Hepatocyte (in vitro differentiated cells): Measurements from ENCODE around the gene ATP1A4. TPM values are rescaled to one million over a fixed set of nuclear protein-coding genes. Genes with fewer than 3 reads are reported as not detected.
A peak's percentile ranks its signal among the peaks of the same experiment; 100 is the strongest.

ENCODE experiments used
- DNase-seq: peaks from one replicate; pipeline ENCODE4 v3.0.0-alpha.2; 2016; ENCODE audit warnings: low spot score
- H2AFZ ChIP-seq: fragments of 200-600 bp; sonication (generic); 2 replicates; pipeline ENCODE4 v1.6.0; 2016; ENCODE audit warnings: antibody characterized with exemption, mild to moderate bottlenecking
- H3K27ac ChIP-seq: fragments of 200-600 bp; sonication (generic); 2 replicates; pipeline ENCODE4 v1.5.1; 2016; ENCODE audit warnings: mild to moderate bottlenecking
- H3K27me3 ChIP-seq: fragments of 200-600 bp; sonication (generic); 2 replicates; pipeline ENCODE4 v1.6.1; 2016
- H3K36me3 ChIP-seq: fragments of 200-600 bp; sonication (generic); replicated peaks from 2 replicates; pipeline ENCODE4 v1.5.1; 2016; ENCODE audit warnings: low read depth; ENCODE audit not compliant: insufficient read depth
- H3K4me1 ChIP-seq: fragments of 200-600 bp; sonication (generic); 2 replicates; pipeline ENCODE4 v1.5.1; 2016; ENCODE audit warnings: mild to moderate bottlenecking, moderate library complexity; ENCODE audit not compliant: insufficient read depth
- H3K4me2 ChIP-seq: fragments of 200-600 bp; sonication (generic); 2 replicates; pipeline ENCODE4 v1.6.0; 2016
- H3K4me3 ChIP-seq: fragments of 200-600 bp; sonication (generic); 2 replicates; pipeline ENCODE4 v1.5.1; 2016; ENCODE audit warnings: mild to moderate bottlenecking
- H3K79me2 ChIP-seq: fragments of 200-600 bp; sonication (generic); 2 replicates; pipeline ENCODE4 v1.6.0; 2017; ENCODE audit warnings: mild to moderate bottlenecking
- H3K9me2 ChIP-seq: fragments of 200-600 bp; sonication (generic); replicated peaks from 2 replicates; pipeline ENCODE4 v1.6.0; 2017; ENCODE audit warnings: mild to moderate bottlenecking; ENCODE audit not compliant: insufficient read depth
- H3K9me3 ChIP-seq: fragments of 200-600 bp; sonication (generic); 2 replicates; pipeline ENCODE4 v1.5.1; 2016; ENCODE audit warnings: low read depth, mild to moderate bottlenecking
- H4K20me1 ChIP-seq: fragments of 200-600 bp; sonication (generic); 2 replicates; pipeline ENCODE4 v1.6.0; 2016; ENCODE audit warnings: mild to moderate bottlenecking; ENCODE audit not compliant: insufficient read depth, poor library complexity, severe bottlenecking
- EZH2 ChIP-seq: fragments of 200-600 bp; sonication (generic); IDR thresholded peaks from 2 replicates; pipeline ENCODE4 v1.6.1; 2016; ENCODE audit warnings: antibody characterized with exemption, mild to moderate bottlenecking, borderline replicate concordance
- EZH2phosphoT487 ChIP-seq: fragments of 200-600 bp; sonication (generic); IDR thresholded peaks from one replicate; pipeline ENCODE4 v1.6.1; 2018; ENCODE audit warnings: antibody characterized with exemption, mild to moderate bottlenecking, low read depth, moderate library complexity; ENCODE audit not compliant: unreplicated experiment, severe bottlenecking
- WGBS: methylation state at CpG from one replicate; pipeline ENCODE4 v1.1.6; 2016; ENCODE audit warnings: low lambda C conversion rate; ENCODE audit errors: missing lambda C conversion rate; 5-methylcytosine and 5-hydroxymethylcytosine counted together
- polyA plus RNA-seq: library from polyadenylated mRNA; unstranded; fragments of >200 nt; fragmentation: Nextera tagmentation; extraction: Ambion mirVana; gene quantifications from 2 replicates; pipeline ENCODE4 v1.2.1, GENCODE V29; 2016
- total RNA-seq: library from RNA; depleted of rRNA; stranded (reverse); fragments of >200 nt; gene quantifications from 2 replicates; pipeline ENCODE4 v1.2.3, GENCODE V29; 2014
- TF ChIP-seq, protein P1 (sequence below): fragments of 200-600 bp; sonication (generic); IDR thresholded peaks from 2 replicates; pipeline ENCODE4 v1.5.1; 2016; ENCODE audit warnings: antibody characterized with exemption, mild to moderate bottlenecking; ENCODE audit not compliant: poor library complexity

The ATP1A4 gene
- total and polyA plus RNA-seq, 2 experiments from 2014 or later: 0.45 to 4.4 TPM

DNA sequence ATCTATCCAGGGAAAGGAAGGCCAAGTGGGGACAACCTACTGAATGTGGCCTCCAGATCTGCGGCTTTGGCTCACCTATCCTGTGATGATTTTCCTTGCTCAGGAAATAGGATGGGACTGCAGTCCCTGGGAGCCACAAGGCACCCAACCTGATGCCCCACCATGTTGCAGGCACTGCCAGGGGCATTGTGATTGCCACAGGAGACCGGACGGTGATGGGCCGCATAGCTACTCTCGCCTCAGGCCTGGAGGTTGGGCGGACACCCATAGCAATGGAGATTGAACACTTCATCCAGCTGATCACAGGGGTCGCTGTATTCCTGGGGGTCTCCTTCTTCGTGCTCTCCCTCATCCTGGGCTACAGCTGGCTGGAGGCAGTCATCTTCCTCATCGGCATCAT is 24.0 kb upstream of the ATP1A4 start:
- TF ChIP-seq EZH2phosphoT487 (no peak), EZH2 (no peak)
- TF ChIP-seq, protein P1, sequence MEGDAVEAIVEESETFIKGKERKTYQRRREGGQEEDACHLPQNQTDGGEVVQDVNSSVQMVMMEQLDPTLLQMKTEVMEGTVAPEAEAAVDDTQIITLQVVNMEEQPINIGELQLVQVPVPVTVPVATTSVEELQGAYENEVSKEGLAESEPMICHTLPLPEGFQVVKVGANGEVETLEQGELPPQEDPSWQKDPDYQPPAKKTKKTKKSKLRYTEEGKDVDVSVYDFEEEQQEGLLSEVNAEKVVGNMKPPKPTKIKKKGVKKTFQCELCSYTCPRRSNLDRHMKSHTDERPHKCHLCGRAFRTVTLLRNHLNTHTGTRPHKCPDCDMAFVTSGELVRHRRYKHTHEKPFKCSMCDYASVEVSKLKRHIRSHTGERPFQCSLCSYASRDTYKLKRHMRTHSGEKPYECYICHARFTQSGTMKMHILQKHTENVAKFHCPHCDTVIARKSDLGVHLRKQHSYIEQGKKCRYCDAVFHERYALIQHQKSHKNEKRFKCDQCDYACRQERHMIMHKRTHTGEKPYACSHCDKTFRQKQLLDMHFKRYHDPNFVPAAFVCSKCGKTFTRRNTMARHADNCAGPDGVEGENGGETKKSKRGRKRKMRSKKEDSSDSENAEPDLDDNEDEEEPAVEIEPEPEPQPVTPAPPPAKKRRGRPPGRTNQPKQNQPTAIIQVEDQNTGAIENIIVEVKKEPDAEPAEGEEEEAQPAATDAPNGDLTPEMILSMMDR: no peak
- no peaks in the 10 kb centered on the region for H3K36me3 ChIP-seq
- peak overlapping the region; percentile 58 for H3K27ac ChIP-seq
- 95% methylated on average over 9 of the region's 9 CpGs for WGBS
- no peak for DNase-seq
- no peak overlapping the region for H2AFZ ChIP-seq
- no peaks in the 10 kb centered on the region for H3K27me3 ChIP-seq
- peaks cover 8% of the 10 kb centered on the region for H3K4me1 ChIP-seq
- H3K4me3 ChIP-seq: no peak overlapping the region
- H4K20me1 ChIP-seq: no peaks in the 10 kb centered on the region
- no peaks in the 10 kb centered on the region for H3K9me3 ChIP-seq
- no peaks in the 10 kb centered on the region for H3K9me2 ChIP-seq
- H3K4me2 ChIP-seq: no peak overlapping the region
- no peaks in the 10 kb centered on the region for H3K79me2 ChIP-seq

DNA sequence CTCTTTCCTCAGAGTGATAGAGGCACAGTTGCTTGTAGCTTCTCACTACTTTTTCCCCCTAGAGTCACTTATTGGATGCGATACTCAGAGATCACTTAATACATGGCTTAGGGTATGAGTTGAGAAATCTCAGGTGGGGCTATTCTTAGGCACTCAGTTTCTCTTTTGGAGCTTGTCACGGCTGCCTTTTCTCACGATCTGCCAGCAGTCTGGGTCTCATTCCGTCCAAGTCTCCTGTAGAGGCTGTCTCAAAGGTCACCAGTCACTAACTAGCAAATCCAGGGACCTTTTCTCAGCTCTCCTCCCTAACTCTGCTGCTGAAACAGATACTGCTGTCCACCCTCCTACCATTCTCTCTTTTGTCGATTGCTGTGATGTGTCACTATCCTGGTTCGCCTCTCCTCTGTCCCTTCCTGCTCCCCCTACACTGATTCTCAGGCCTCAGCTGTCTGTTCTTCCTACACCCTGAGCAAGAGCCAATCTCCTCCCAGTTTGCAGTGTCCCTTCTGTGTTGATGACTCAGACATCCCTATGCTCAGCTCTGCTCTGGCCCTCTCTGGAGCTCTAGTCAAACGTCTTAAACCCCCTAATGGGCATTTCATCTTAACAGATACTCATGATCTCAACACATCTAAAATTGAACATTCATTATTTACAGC is 23.4 kb upstream of the ATP1A4 start:
- 72% methylated on average over 7 of the region's 7 CpGs for WGBS
- Histone ChIP-seq H3K9me2 (no peaks in the 10 kb centered on the region), H4K20me1 (no peaks in the 10 kb centered on the region), H3K79me2 (no peaks in the 10 kb centered on the region), H3K27ac (peak overlapping the region; percentile 58), H3K4me3 (no peak overlapping the region), H3K4me1 (peaks cover 8% of the 10 kb centered on the region), H3K36me3 (no peaks in the 10 kb centered on the region), H3K4me2 (no peak overlapping the region), H3K27me3 (no peaks in the 10 kb centered on the region), H3K9me3 (no peaks in the 10 kb centered on the region), H2AFZ (no peak overlapping the region)
- DNase-seq: peak; percentile 66
- no peak for TF ChIP-seq EZH2phosphoT487
- no peak for TF ChIP-seq EZH2
- TF ChIP-seq, protein P1: no peak

DNA sequence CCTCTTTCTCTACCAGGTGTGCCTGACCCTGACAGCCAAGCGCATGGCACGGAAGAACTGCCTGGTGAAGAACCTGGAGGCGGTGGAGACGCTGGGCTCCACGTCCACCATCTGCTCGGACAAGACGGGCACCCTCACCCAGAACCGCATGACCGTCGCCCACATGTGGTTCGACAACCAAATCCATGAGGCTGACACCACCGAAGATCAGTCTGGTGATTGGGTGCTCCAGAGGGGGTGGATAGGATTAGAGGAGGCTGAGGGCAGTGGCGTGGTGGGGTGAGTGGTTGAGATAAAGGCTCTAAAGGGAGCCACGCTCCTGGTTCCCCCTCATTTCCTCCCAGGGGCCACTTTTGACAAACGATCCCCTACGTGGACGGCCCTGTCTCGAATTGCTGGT is 22.8 kb upstream of the ATP1A4 start:
- no peaks in the 10 kb centered on the region for H3K36me3 ChIP-seq
- H3K9me3 ChIP-seq: no peaks in the 10 kb centered on the region
- no peak overlapping the region for H2AFZ ChIP-seq
- H3K79me2 ChIP-seq: no peaks in the 10 kb centered on the region
- no peaks in the 10 kb centered on the region for H3K27me3 ChIP-seq
- H3K4me3 ChIP-seq: no peak overlapping the region
- H3K9me2 ChIP-seq: no peaks in the 10 kb centered on the region
- 93% methylated on average over 18 of the region's 18 CpGs for WGBS
- peak overlapping the region; percentile 58 for H3K27ac ChIP-seq
- H4K20me1 ChIP-seq: no peaks in the 10 kb centered on the region
- DNase-seq: no peak
- H3K4me2 ChIP-seq: no peak overlapping the region
- TF ChIP-seq, protein P1: no peak
- TF ChIP-seq EZH2 (no peak), EZH2phosphoT487 (no peak)
- peaks cover 8% of the 10 kb centered on the region for H3K4me1 ChIP-seq
